NCI-H1048 (cell line): Measurements from ENCODE around the gene OSGIN1.

ENCODE experiments used
- DNase-seq: peaks from one replicate; lab custom pipeline; 2025; lab: John Stamatoyannopoulos, UW

Gene OSGIN1

DNA sequence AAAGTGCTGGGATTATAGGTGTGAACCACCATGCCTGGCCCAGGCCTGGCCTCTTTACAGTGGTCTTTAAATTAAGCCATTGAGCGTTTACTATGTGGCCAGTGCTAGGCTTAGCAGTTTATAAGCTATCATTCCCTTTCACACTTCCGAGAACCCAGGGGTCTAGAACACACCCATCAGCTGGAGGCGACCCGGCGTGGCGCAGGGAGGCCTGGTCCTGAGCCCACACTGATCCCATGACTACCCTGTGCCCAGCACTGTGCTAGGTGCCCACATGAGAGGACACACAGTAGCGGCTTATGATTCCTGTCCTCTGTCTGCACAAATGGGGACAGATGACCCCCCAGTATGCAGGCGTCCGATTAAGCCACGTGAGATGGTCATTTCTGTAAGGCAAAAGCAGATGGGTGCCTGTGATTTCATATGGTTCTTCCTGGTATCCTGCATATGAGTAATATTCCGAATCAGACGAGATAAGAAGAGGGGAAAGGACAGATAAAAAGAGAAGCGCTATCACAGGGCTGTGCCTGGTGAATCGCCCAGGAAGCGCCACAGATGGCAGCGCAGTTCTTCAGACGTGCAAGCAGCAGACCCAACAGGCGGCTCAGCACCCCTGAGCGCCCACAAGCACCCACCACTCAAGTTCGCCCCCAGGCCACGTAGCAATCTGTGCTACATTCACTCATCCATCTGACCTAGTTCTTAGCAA, 5.3 kb downstream of the OSGIN1 start:
- no peak for DNase-seq

DNA sequence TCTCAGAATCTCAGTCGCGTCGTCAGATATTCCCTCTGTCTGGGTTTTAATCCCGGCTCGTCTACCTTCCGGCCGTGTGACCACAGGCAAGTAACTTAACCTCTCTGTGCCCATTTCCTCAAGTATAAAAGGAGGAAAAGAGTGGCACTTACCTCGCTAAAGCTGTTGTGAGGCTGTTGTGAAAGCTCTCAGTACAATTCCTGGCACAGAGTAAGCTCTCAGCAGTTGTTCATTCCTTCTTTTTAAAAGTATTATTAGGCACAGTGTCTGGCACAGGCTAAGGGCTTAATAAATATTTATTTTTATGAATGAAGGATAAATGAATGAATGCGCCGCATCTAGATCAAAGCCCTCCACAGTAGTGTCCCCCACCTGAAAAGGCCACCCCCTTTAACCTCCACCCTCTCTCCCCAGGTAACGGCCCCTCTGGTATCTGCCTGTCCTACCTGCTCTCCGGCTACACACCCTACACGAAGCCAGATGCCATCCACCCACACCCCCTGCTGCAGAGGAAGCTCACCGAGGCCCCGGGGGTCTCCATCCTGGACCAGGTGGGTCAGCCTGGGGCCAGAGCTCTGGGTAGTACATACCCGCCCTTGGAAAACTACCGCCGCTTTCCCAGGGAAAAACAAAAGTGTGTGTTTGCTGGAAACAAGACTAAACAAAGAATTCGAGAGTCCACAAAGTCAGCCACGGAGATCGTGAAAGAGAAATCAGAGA, 6.0 kb downstream of the OSGIN1 start:
- no peak for DNase-seq

GRCh38 chr16:83959656-83960434, 6.8 kb downstream of the OSGIN1 start:
- no peak for DNase-seq

- DNase-seq, result no peak
Observed at GRCh38 chr16:83960521-83961249, 7.6 kb downstream of the OSGIN1 start.

- no peak for DNase-seq
Observed at GRCh38 chr16:83961591-83961990, 8.6 kb downstream of the OSGIN1 start.

DNA sequence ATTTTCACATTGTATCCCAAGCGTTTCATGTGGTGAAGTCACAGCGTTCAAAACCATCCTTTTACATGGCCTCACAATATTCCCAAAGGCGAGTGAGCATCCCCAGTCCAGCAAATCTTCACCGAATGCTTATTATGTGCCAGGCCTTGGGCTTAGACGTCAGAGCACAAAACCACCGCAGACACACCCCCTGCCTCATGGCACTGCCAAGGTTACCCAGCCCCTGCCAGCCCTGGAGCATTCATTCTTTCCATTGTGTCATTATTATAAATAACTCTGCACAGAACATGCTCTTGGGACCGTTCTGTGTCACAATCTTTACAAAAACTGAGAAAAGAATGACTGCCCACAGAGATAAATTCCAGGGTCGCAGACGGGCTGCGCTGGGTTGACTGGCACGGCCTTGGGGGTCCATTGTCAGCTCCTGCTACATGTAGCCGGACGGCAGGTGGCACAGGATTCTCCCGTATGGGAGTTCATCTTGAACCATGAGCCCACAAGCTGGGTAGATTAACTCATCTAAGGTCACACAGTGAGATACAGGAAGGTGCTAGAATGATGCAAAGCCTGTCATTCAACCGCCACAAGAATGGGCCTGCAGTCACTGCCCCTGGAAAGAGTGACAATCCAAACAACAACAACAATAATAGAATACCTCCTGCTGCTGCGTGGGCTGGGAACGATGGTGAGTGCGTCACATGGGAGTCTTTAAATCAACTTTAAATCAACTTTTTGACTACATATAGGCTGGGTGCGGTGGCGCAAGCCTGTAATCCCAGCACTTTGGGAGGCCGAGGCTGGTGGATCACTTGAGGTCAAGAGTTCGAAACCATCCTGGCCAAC, 10.5 kb downstream of the OSGIN1 start:
- DNase-seq, result no peak

DNA sequence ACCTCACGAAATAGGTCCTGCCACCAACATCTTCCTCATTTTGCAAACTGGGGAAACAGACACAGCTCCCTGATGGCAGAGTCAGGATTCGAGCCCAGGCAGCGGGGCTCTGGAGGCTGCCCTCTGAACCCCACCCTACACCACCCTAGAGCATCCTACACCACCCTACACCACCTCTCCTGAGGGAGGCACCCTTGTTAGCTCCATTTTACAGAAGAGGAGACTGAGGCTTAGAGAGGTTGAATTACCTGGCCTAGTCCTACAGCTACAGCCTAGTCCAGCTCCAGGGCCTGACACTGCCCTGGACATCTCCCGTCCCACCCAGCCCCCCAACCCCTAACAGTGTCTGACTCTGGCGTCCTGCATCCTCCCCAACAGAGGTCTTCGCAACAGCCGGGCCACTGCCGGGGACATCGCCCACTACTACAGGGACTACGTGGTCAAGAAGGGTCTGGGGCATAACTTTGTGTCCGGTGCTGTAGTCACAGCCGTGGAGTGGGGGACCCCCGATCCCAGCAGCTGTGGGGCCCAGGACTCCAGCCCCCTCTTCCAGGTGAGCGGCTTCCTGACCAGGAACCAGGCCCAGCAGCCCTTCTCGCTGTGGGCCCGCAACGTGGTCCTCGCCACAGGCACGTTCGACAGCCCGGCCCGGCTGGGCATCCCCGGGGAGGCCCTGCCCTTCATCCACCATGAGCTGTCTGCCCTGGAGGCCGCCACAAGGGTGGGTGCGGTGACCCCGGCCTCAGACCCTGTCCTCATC, 11.8 kb downstream of the OSGIN1 start:
- DNase-seq, result no peak

DNA sequence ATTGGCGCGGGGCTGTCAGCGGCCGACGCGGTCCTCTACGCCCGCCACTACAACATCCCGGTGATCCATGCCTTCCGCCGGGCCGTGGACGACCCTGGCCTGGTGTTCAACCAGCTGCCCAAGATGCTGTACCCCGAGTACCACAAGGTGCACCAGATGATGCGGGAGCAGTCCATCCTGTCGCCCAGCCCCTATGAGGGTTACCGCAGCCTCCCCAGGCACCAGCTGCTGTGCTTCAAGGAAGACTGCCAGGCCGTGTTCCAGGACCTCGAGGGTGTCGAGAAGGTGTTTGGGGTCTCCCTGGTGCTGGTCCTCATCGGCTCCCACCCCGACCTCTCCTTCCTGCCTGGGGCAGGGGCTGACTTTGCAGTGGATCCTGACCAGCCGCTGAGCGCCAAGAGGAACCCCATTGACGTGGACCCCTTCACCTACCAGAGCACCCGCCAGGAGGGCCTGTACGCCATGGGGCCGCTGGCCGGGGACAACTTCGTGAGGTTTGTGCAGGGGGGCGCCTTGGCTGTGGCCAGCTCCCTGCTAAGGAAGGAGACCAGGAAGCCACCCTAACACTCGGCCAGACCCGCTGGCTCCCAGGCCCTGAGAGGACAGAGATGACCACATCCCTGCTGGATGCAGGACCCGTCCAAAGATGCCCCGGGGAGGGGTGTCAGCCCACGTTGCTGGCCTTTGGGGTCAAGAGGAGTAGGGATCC, 12.6 kb downstream of the OSGIN1 start:
- DNase-seq, result no peak

GRCh38 chr16:83966153-83966696, 13.2 kb downstream of the OSGIN1 start:
- DNase-seq, result no peak

- no peak for DNase-seq
Observed at GRCh38 chr16:83967091-83967490, 14.1 kb downstream of the OSGIN1 start.

- DNase-seq, result no peak
Observed at GRCh38 chr16:83967838-83968305, 14.8 kb downstream of the OSGIN1 start, which contains the start of gene NECAB2. NECAB2 (plus strand) TSS chr16:83968244; CDS start chr16:83968649, 405 bp downstream.

DNA sequence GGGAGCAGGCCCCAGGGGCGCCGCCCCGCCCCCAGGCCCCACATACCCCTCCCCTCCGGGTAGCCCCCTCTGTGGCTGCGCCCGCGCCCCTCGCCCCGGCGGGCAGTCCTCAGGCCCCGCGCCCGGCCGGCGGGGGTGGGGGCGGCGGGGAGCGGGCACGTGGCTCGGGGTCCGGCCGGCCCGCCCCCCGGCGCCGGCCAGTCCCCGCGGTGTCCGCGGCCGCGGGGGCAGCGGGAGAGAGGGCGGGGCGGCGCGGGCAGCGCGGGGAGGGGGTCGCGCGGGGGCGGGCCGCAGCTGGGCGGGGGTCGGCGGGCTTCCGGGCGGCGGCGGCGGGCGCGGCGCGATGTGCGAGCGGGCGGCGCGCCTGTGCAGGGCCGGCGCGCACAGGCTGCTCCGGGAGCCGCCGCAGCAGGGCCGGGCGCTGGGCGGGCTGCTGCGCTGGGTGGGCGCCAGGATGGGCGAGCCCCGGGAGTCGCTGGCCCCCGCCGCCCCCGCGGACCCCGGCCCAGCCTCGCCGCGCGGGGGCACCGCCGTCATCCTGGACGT, 15.3 kb downstream of the OSGIN1 start:
- no peak for DNase-seq

- DNase-seq, result no peak
Observed at GRCh38 chr16:83968891-83969649, 16.0 kb downstream of the OSGIN1 start.

GRCh38 chr16:83969771-83970429, 16.9 kb downstream of the OSGIN1 start:
- no peak for DNase-seq

- no peak for DNase-seq
Observed at GRCh38 chr16:83970430-83970815, 17.4 kb downstream of the OSGIN1 start.

- DNase-seq, result no peak
Observed at GRCh38 chr16:83971165-83972130, 18.4 kb downstream of the OSGIN1 start.
